Measurements from ENCODE around the gene KLHL10. TPM values are rescaled to one million over a fixed set of nuclear protein-coding genes. Genes with fewer than 3 reads are reported as not detected.
A peak's percentile ranks its signal among the peaks of the same experiment; 100 is the strongest.

Gene KLHL10
- polyA plus RNA-seq (ENCODE audit: insufficient read length in 4 of 4): under 1 TPM in 3 of 4 donors, not detected in 1; 0.16 to 0.58 (median 0.23) TPM

- no peak for DNase-seq (ENCODE audit: low read depth in 4 of 4, low spot score in 2 of 4)
These were observed at the start of gene KLHL10 for GRCh38 chr17:41837761-41838538. KLHL10 (plus strand) TSS chr17:41837825; CDS start chr17:41837933, 108 bp downstream.

- no peak for DNase-seq (ENCODE audit: low read depth in 4 of 4, low spot score in 2 of 4)
These were observed 44.5 kb upstream of the KLHL10 start for GRCh38 chr17:41792845-41793783.

GRCh38 chr17:41793784-41794539, 43.7 kb upstream of the KLHL10 start:
- DNase-seq (ENCODE audit: low read depth in 4 of 4, low spot score in 2 of 4): no peak

GRCh38 chr17:41794540-41794975, 43.1 kb upstream of the KLHL10 start:
- DNase-seq (ENCODE audit: low read depth in 4 of 4, low spot score in 2 of 4): no peak

GRCh38 chr17:41796121-41796895, 41.3 kb upstream of the KLHL10 start:
- no peak for DNase-seq (ENCODE audit: low read depth in 4 of 4, low spot score in 2 of 4)

GRCh38 chr17:41797377-41797776, 40.2 kb upstream of the KLHL10 start:
- no peak for DNase-seq (ENCODE audit: low read depth in 4 of 4, low spot score in 2 of 4)

GRCh38 chr17:41799366-41799765, 38.3 kb upstream of the KLHL10 start:
- no peak for DNase-seq (ENCODE audit: low read depth in 4 of 4, low spot score in 2 of 4)

- peak in 1 of 4 donors; percentile 49 for DNase-seq (ENCODE audit: low read depth in 4 of 4, low spot score in 2 of 4)
These were observed 36.8 kb upstream of the KLHL10 start for GRCh38 chr17:41800601-41801373.

- DNase-seq (ENCODE audit: low read depth in 4 of 4, low spot score in 2 of 4): peak in 2 of 4 donors; percentile 81 to 92
These were observed 36.0 kb upstream of the KLHL10 start for GRCh38 chr17:41801374-41802271.

- DNase-seq (ENCODE audit: low read depth in 4 of 4, low spot score in 2 of 4): no peak
These were observed 34.3 kb upstream of the KLHL10 start for GRCh38 chr17:41803049-41804020.

- DNase-seq (ENCODE audit: low read depth in 4 of 4, low spot score in 2 of 4): no peak
These were observed 30.8 kb upstream of the KLHL10 start for GRCh38 chr17:41806685-41807445.

GRCh38 chr17:41810659-41811548, 26.7 kb upstream of the KLHL10 start:
- no peak for DNase-seq (ENCODE audit: low read depth in 4 of 4, low spot score in 2 of 4)

GRCh38 chr17:41811549-41812380, 25.9 kb upstream of the KLHL10 start, which contains the start of gene P3H4:
P3H4 (minus strand) TSS chr17:41811949; CDS start chr17:41811915, 34 bp downstream.
- peak in 2 of 4 donors; percentile 75 to 79 for DNase-seq (ENCODE audit: low read depth in 4 of 4, low spot score in 2 of 4)
